MM.1S (cell line): ENCODE data around the gene DHRS12.

Experiments
- DNase-seq: peaks from one replicate; pipeline ENCODE4 v3.0.0-alpha.2; 2015
- H2AFZ ChIP-seq: fragments of 300-600 bp; sonication (generic); 2 replicates; pipeline ENCODE4 v1.6.0; 2016; ENCODE audit warnings: antibody characterized with exemption, low read length
- H3F3A ChIP-seq: fragments of 300-600 bp; sonication (generic); 2 replicates; pipeline ENCODE4 v1.6.1; 2016; ENCODE audit warnings: mild to moderate bottlenecking, antibody characterized with exemption, low read length, moderate library complexity, mixed read lengths; ENCODE audit not compliant: insufficient read depth
- H3K27ac ChIP-seq: fragments of 300-600 bp; sonication (generic); 2 replicates; pipeline ENCODE4 v1.5.1; 2016; ENCODE audit warnings: mild to moderate bottlenecking, low read length
- H3K27me3 ChIP-seq: fragments of 300-600 bp; sonication (generic); replicated peaks from 2 replicates; pipeline ENCODE4 v1.6.0; 2016; ENCODE audit warnings: low read length; ENCODE audit not compliant: insufficient read depth
- H3K36me3 ChIP-seq: fragments of 300-600 bp; sonication (generic); replicated peaks from 2 replicates; pipeline ENCODE4 v1.6.1; 2016; ENCODE audit warnings: mild to moderate bottlenecking, low read length, mixed read lengths; ENCODE audit not compliant: insufficient read depth
- H3K4me1 ChIP-seq: fragments of 300-600 bp; sonication (generic); 2 replicates; pipeline ENCODE4 v1.6.1; 2016; ENCODE audit warnings: low read length, mixed read lengths
- H3K4me2 ChIP-seq: fragments of 300-600 bp; sonication (generic); 2 replicates; pipeline ENCODE4 v1.6.0; 2016; ENCODE audit warnings: low read depth, low read length
- H3K4me3 ChIP-seq: fragments of 300-600 bp; sonication (generic); 2 replicates; pipeline ENCODE4 v1.5.1; 2016; ENCODE audit warnings: low read length, mixed read lengths
- H3K79me2 ChIP-seq: fragments of 300-600 bp; sonication (generic); 2 replicates; pipeline ENCODE4 v1.6.1; 2016; ENCODE audit warnings: mixed run types, low read length, mixed read lengths
- H3K9ac ChIP-seq: fragments of 300-600 bp; sonication (generic); 2 replicates; pipeline ENCODE4 v1.6.1; 2016; ENCODE audit warnings: low read length, mixed read lengths
- H3K9me2 ChIP-seq: fragments of 300-600 bp; sonication (generic); replicated peaks from 2 replicates; pipeline ENCODE4 v1.6.1; 2016; ENCODE audit warnings: mild to moderate bottlenecking, low read length, mixed read lengths; ENCODE audit not compliant: insufficient read depth
- H3K9me3 ChIP-seq: fragments of 300-600 bp; sonication (generic); replicated peaks from 2 replicates; pipeline ENCODE4 v1.6.1; 2016; ENCODE audit warnings: mild to moderate bottlenecking, low read length, mixed read lengths; ENCODE audit not compliant: insufficient read depth
- H4K20me1 ChIP-seq: fragments of 300-600 bp; sonication (generic); 2 replicates; pipeline ENCODE4 v1.6.1; 2016; ENCODE audit warnings: mild to moderate bottlenecking, low read length, moderate library complexity, mixed read lengths; ENCODE audit not compliant: insufficient read depth
- CTCF ChIP-seq: fragments of 300-600 bp; sonication (generic); IDR thresholded peaks from 2 replicates; pipeline ENCODE4 v1.5.1; 2016; ENCODE audit warnings: antibody characterized with exemption, low read length, mixed read lengths
- EZH2 ChIP-seq: fragments of 300-600 bp; sonication (generic); optimal IDR thresholded peaks from 2 replicates; pipeline ENCODE3; 2017; ENCODE audit warnings: low read depth, mild to moderate bottlenecking, antibody characterized with exemption, low read length, mixed read lengths
- EZH2phosphoT487 ChIP-seq: fragments of 300-600 bp; sonication (generic); IDR thresholded peaks from 2 replicates; pipeline ENCODE4 v1.6.1; 2018; ENCODE audit warnings: antibody characterized with exemption, low read length

The DHRS12 gene

DNA sequence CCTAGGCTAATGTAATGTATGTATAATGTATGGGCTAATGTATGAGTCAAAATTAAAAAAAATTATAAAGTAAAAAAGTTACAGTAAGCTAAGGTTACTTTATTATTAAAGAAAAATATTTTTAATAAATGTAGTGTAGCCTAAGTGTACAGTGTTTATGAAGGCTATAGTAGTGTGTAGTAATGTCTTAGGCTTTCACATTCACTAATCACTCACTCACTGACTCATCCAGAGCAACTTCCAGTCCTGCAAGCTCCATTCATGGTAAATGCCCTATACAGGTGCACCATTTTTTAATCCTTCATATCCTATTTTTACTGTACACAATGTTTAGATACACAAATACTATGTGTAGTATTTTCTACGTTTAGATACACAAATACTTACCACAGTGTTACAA lies 42.8 kb upstream of the DHRS12 start:
- Histone ChIP-seq H3K9me2 (no peaks in the 10 kb centered on the region), H3K4me1 (no peaks in the 10 kb centered on the region), H3K9ac (no peak overlapping the region), H3K27me3 (no peaks in the 10 kb centered on the region), H4K20me1 (no peaks in the 10 kb centered on the region), H3K4me3 (no peak overlapping the region), H3K9me3 (no peaks in the 10 kb centered on the region), H2AFZ (no peak overlapping the region), H3K4me2 (no peak overlapping the region), H3K79me2 (no peaks in the 10 kb centered on the region), H3K27ac (no peak overlapping the region), H3K36me3 (no peaks in the 10 kb centered on the region), H3F3A (no peaks in the 10 kb centered on the region)
- no peak for TF ChIP-seq EZH2phosphoT487
- TF ChIP-seq CTCF, result no peak
- TF ChIP-seq EZH2, result no peak
- no peak for DNase-seq

DNA sequence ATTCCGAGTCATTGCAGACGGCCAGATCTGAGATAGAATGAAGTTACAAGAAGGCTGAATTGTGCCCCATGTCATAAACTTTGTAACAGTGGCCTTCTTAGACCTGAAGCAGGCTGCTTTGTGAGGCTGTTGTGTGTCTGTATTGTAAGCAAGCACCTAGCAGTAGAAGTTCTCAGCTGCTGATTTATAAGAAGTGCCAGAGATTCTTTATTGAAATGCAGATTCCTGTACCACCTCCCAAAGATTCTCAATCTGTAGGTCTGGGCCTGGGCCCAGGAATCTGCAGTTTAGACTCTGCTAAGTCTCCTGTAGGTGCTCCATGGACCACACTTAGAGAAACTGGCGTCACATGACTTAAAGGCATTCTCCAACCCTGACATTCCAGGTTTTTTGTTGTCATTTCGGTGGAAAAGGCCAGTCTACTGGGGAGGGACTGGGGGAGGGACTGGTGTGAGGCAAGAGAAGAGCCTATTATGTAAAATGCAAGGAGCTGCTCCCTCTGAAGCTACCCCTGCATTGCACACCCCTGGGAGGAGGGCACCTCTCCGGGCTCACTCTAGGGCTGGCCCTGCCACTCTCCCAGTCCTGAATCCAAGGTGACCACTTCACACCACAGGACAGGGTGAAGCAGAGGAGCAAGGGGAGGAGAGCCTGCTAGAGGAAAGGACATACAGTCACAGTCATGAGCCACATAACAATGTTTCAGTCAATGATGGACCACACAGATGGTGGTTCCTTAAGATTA lies 41.8 kb upstream of the DHRS12 start:
- DNase-seq, result no peak
- Histone ChIP-seq H3K4me3 (no peak overlapping the region), H3K9me2 (no peaks in the 10 kb centered on the region), H3K4me1 (no peaks in the 10 kb centered on the region), H2AFZ (peak overlapping the region; percentile 53; the same call in 1 of the 2 replicates), H4K20me1 (no peaks in the 10 kb centered on the region), H3K36me3 (no peaks in the 10 kb centered on the region), H3K9ac (no peak overlapping the region), H3K4me2 (no peak overlapping the region), H3F3A (no peaks in the 10 kb centered on the region), H3K9me3 (no peaks in the 10 kb centered on the region), H3K79me2 (no peaks in the 10 kb centered on the region), H3K27ac (no peak overlapping the region), H3K27me3 (no peaks in the 10 kb centered on the region)
- no peak for TF ChIP-seq EZH2phosphoT487
- no peak for TF ChIP-seq EZH2
- TF ChIP-seq CTCF, result no peak

GRCh38 chr13:51844862-51845573 lies 41.1 kb upstream of the DHRS12 start, which contains the start of gene TMEM272:
Gene TMEM272 (minus strand): TSS chr13:51845177. CDS start chr13:51838530, 6,647 bp downstream.
- no peaks in the 10 kb centered on the region for H3K9me2 ChIP-seq
- H3K4me1 ChIP-seq, result no peaks in the 10 kb centered on the region
- no peak for DNase-seq
- H3K27me3 ChIP-seq, result no peaks in the 10 kb centered on the region
- no peaks in the 10 kb centered on the region for H3K36me3 ChIP-seq
- H3K9me3 ChIP-seq, result no peaks in the 10 kb centered on the region
- H3K27ac ChIP-seq, result no peak within 1 kb of the TSS
- peak within 1 kb of the TSS; percentile 53; the same call in 1 of the 2 replicates for H2AFZ ChIP-seq
- no peaks in the 10 kb centered on the region for H3K79me2 ChIP-seq
- no peaks in the 10 kb centered on the region for H3F3A ChIP-seq
- no peak within 1 kb of the TSS for H3K4me3 ChIP-seq
- TF ChIP-seq CTCF (peak; percentile 76), EZH2 (no peak)
- H3K9ac ChIP-seq, result no peak within 1 kb of the TSS
- peak within 1 kb of the TSS; percentile 41; the same call in 1 of the 2 replicates for H3K4me2 ChIP-seq
- H4K20me1 ChIP-seq, result no peaks in the 10 kb centered on the region
